B cell (primary cell): ENCODE measurements around the gene CHST8. TPM values are rescaled to one million over a fixed set of nuclear protein-coding genes. Genes with fewer than 3 reads are reported as not detected.

Experiments
- ATAC-seq: fragments of 200-7000 bp; cut with Tn5 transposase; one replicate; pipeline ENCODE4 v1.10.0; 2021; ENCODE audit warnings: low read depth, mild to moderate bottlenecking, moderate number of reproducible peaks, moderate library complexity
- CTCF ChIA-PET: fragments of 350-600 bp; sonication (Branson Sonifier 250); formaldehyde crosslinking; loops from one replicate; lab custom pipeline; 2021; ENCODE audit warnings: antibody characterized with exemption, inconsistent platforms; lab: Charles Lee
- POLR2A ChIA-PET: fragments of 350-600 bp; sonication (Branson Sonifier 250); formaldehyde crosslinking; loops from one replicate; lab custom pipeline; 2021; ENCODE audit warnings: antibody characterized with exemption; lab: Charles Lee
- DNase-seq: peaks from one replicate; pipeline ENCODE4 v3.0.0; 2013
- H2AFZ ChIP-seq: 2 replicates; pipeline ENCODE4 v1.6.1; 2012; ENCODE audit warnings: mild to moderate bottlenecking, low read depth, low read length; ENCODE audit not compliant: insufficient read depth, poor library complexity, severe bottlenecking
- H3K27ac ChIP-seq, 2 donors: 1 replicate in 1 of 2; 2 replicates in 1 of 2; pipeline ENCODE4 v1.5.1; 2012 to 2013; ENCODE audit warnings: low read length in 2 of 2, mild to moderate bottlenecking in 2 of 2, moderate library complexity in 1 of 2
- H3K27me3 ChIP-seq, 4 experiments: fragments of 200-600 bp in 1 of 4; sonication (generic) in 1 of 4; replicated peaks in 1 of 4; 1 replicate in 2 of 4; 2 replicates in 2 of 4; pipeline versions ENCODE4 v1.6.1 to v1.7.0; 2013 to 2016; ENCODE audit warnings: low read length in 3 of 4, mild to moderate bottlenecking in 2 of 4, mixed read lengths in 1 of 4, moderate library complexity in 1 of 4; ENCODE audit not compliant: insufficient read depth in 4 of 4, control insufficient read depth in 3 of 4; ENCODE audit errors: control extremely low read depth in 1 of 4
- H3K36me3 ChIP-seq, 2 experiments: replicated peaks in 1 of 2; 1 replicate in 1 of 2; 2 replicates in 1 of 2; pipeline versions ENCODE4 v1.6.1 to v1.7.1; 2013; ENCODE audit warnings: low read length in 1 of 2; ENCODE audit not compliant: insufficient read depth in 2 of 2, control insufficient read depth in 1 of 2; ENCODE audit errors: control extremely low read depth in 1 of 2, extremely low read depth in 1 of 2
- H3K4me1 ChIP-seq, 2 donors: fragments of 200-600 bp in 1 of 2; sonication (generic) in 1 of 2; 1 replicate in 1 of 2; 2 replicates in 1 of 2; pipeline versions ENCODE4 v1.5.1 to v1.6.1; 2013 to 2017; ENCODE audit warnings: low read length in 2 of 2; ENCODE audit not compliant: control insufficient read depth in 2 of 2, insufficient read depth in 2 of 2
- H3K4me2 ChIP-seq: replicated peaks from 2 replicates; pipeline ENCODE3; 2012; ENCODE audit warnings: mild to moderate bottlenecking, low read depth, low read length; ENCODE audit not compliant: poor library complexity, severe bottlenecking
- H3K4me3 ChIP-seq, 5 experiments: fragments of 200-600 bp in 1 of 5; sonication (generic) in 1 of 5; 1 replicate in 3 of 5; 2 replicates in 2 of 5; pipeline versions ENCODE4 v1.5.1 to v1.7.0; 2011 to 2016; ENCODE audit warnings: low read length in 4 of 5, mild to moderate bottlenecking in 4 of 5, low read depth in 2 of 5, control low read depth in 1 of 5, moderate library complexity in 1 of 5; ENCODE audit not compliant: insufficient read depth in 1 of 5; ENCODE audit errors: control extremely low read depth in 1 of 5, extremely low read depth in 1 of 5
- H3K79me2 ChIP-seq: fragments of 200-600 bp; sonication (generic); one replicate; pipeline ENCODE4 v1.6.0; 2016; ENCODE audit warnings: low read length; ENCODE audit not compliant: control insufficient read depth, insufficient read depth
- H3K9ac ChIP-seq: fragments of 200-600 bp; sonication (generic); 2 replicates; pipeline ENCODE4 v1.6.1; 2017; ENCODE audit warnings: mild to moderate bottlenecking, low read length, moderate library complexity
- H3K9me3 ChIP-seq, 3 donors: one replicate each; pipeline versions ENCODE4 v1.6.1 to v1.7.1; 2013; ENCODE audit warnings: low read length in 2 of 3; ENCODE audit not compliant: control insufficient read depth in 2 of 3, insufficient read depth in 1 of 3; ENCODE audit errors: control extremely low read depth in 1 of 3
- H4K20me1 ChIP-seq: 2 replicates; pipeline ENCODE4 v1.6.0; 2012; ENCODE audit warnings: mild to moderate bottlenecking, low read length; ENCODE audit not compliant: insufficient read depth, control insufficient read depth, poor library complexity, severe bottlenecking
- H3K27ac Mint-ChIP-seq: one replicate; pipeline ENCODE4 v1.8.0; 2021; ENCODE audit warnings: mixed read lengths
- H3K27me3 Mint-ChIP-seq: one replicate; pipeline ENCODE4 v1.8.0; 2021; ENCODE audit warnings: mixed read lengths
- H3K4me1 Mint-ChIP-seq: one replicate; pipeline ENCODE4 v1.8.0; 2021; ENCODE audit warnings: mixed read lengths
- H3K4me3 Mint-ChIP-seq: one replicate; pipeline ENCODE4 v1.8.0; 2021; ENCODE audit warnings: mixed read lengths
- H3K9me3 Mint-ChIP-seq: one replicate; pipeline ENCODE4 v1.8.0; 2022; ENCODE audit warnings: mixed read lengths; ENCODE audit not compliant: insufficient read depth
- CTCF ChIP-seq: fragments of 200-600 bp; IDR thresholded peaks from one replicate; pipeline ENCODE4 v1.8.0; 2022; ENCODE audit warnings: antibody characterized with exemption, mild to moderate bottlenecking
- EZH2 ChIP-seq: IDR thresholded peaks from 2 replicates; pipeline ENCODE4 v1.6.1; 2012; ENCODE audit warnings: borderline replicate concordance, low read depth, mild to moderate bottlenecking, moderate library complexity, low read length; ENCODE audit not compliant: insufficient read depth, poor library complexity, severe bottlenecking
- WGBS: methylation state at CpG from one replicate; pipeline ENCODE4 v1.1.5; 2013; ENCODE audit warnings: missing lambda C conversion rate; ENCODE audit not compliant: insufficient coverage; 5-methylcytosine and 5-hydroxymethylcytosine counted together
- intact Hi-C: fragments of 100-400 bp; cut with micrococcal nuclease; formaldehyde crosslinking; loops from one replicate; pipeline ENCODE4 v1.10.0; 2022
- polyA plus RNA-seq: library from polyadenylated mRNA; depleted of rRNA; stranded (reverse); fragments of >200 nt; gene quantifications from 2 replicates; pipeline ENCODE4 v1.2.3, GENCODE V29; 2012
- total RNA-seq, 2 donors: library from RNA; stranded (reverse); fragments of 120-200 nt in 1 of 2; gene quantifications; 1 replicate in 1 of 2; 2 replicates in 1 of 2; pipeline versions ENCODE4 v1.2.3 to v1.2.4, GENCODE V29; 2013 to 2022

The CHST8 gene
- total and polyA plus RNA-seq, 2 donors (not counting 1 experiment from before 2014, with no cell fraction given), result not detected

- CTCF ChIA-PET, result interaction anchor here (0.6 to 1.3 kb wide), 4 partner anchors 11 to 777 kb away, joined by 3 to 4 read pairs (median 3); no protein-coding TSS in a partner anchor
- H3K9me3 ChIP-seq, result peaks cover 0 to 8% (median 0%) of the 10 kb centered on the region in 3 donors
Observed at GRCh38 chr19:33767898-33768413, 146.2 kb downstream of the CHST8 start.

More at GRCh38 chr19:33767898-33768413, 146.2 kb downstream of the CHST8 start:
- Mint-ChIP-seq H3K27ac (no peak overlapping the region), H3K9me3 (no peaks in the 10 kb centered on the region), H3K4me1 (no peaks in the 10 kb centered on the region), H3K27me3 (peaks cover 20% of the 10 kb centered on the region), H3K4me3 (no peak overlapping the region)
- Histone ChIP-seq H2AFZ (no peak overlapping the region), H3K36me3 (no peaks in the 10 kb centered on the region), H4K20me1 (no peaks in the 10 kb centered on the region), H3K4me1 (no peaks in the 10 kb centered on the region), H3K9ac (no peak overlapping the region), H3K27me3 (no peaks in the 10 kb centered on the region), H3K27ac (no peak overlapping the region), H3K4me3 (no peak overlapping the region), H3K4me2 (no peak overlapping the region), H3K79me2 (no peaks in the 10 kb centered on the region)
- ATAC-seq, result no peak
- POLR2A ChIA-PET, result no interaction called here
- TF ChIP-seq EZH2, result no peak
- no peak for TF ChIP-seq CTCF
- intact Hi-C loops, result no loop called here
- no peak for DNase-seq
- WGBS, result 36% methylated on average over 6 of the region's 9 CpGs
